ENCODE data around the gene ZMAT2. TPM values are rescaled to one million over a fixed set of nuclear protein-coding genes. Genes with fewer than 3 reads are reported as not detected.
"Not testable (repeated sequence)": the region's sequence is repeated elsewhere in the genome, so short reads cannot be mapped to it uniquely, and the experiment has no call there.

The ZMAT2 gene
- total RNA-seq, 1 donor from 2014 or later = 42.9 TPM

- H3K36me3 ChIP-seq = peaks cover 65% of the 10 kb centered on the region
- no peak for ATAC-seq
Observed at GRCh38 chr5:140694276-140694675, 6.0 kb upstream of the ZMAT2 start.

GRCh38 chr5:140696891-140697492, 3.3 kb upstream of the ZMAT2 start:
- peaks cover 32% of the 10 kb centered on the region for H3K4me1 ChIP-seq
- ATAC-seq = no peak
- H3K4me3 ChIP-seq = no peak overlapping the region
- no peaks in the 10 kb centered on the region for H3K9me3 ChIP-seq
- H3K36me3 ChIP-seq = peaks cover 76% of the 10 kb centered on the region
- no peak for TF ChIP-seq CTCF (IDR thresholded peaks at IDR 0.05)
- no peak for DNase-seq
- H3K27ac ChIP-seq = no peak overlapping the region
- no peaks in the 10 kb centered on the region for H3K27me3 ChIP-seq (ENCODE audit: low read depth)
- intact Hi-C loops (cut with DNase I) = no loop called here

More at GRCh38 chr5:140694276-140694675, 6.0 kb upstream of the ZMAT2 start:
- intact Hi-C loops (cut with DNase I) = no loop called here
- Histone ChIP-seq H3K4me1 (peaks cover 35% of the 10 kb centered on the region), H3K4me3 (no peak overlapping the region), H3K9me3 (no peaks in the 10 kb centered on the region), H3K27me3 (ENCODE audit: low read depth) (no peaks in the 10 kb centered on the region), H3K27ac (no peak overlapping the region)
- no peak for DNase-seq
- no peak for TF ChIP-seq CTCF (IDR thresholded peaks at IDR 0.05)

- H3K27ac ChIP-seq = no peak overlapping the region
- no peaks in the 10 kb centered on the region for H3K4me1 ChIP-seq
- no peak for TF ChIP-seq CTCF (IDR thresholded peaks at IDR 0.05)
- ATAC-seq = no peak
- intact Hi-C loops (cut with DNase I) = no loop called here
- H3K4me3 ChIP-seq = no peak overlapping the region
- H3K9me3 ChIP-seq = no peaks in the 10 kb centered on the region
- no peak for DNase-seq
- H3K36me3 ChIP-seq = peaks cover 50% of the 10 kb centered on the region
- no peaks in the 10 kb centered on the region for H3K27me3 ChIP-seq (ENCODE audit: low read depth)
Observed at GRCh38 chr5:140707812-140708211, 7.6 kb downstream of the ZMAT2 start.

GRCh38 chr5:140708787-140709186, 8.5 kb downstream of the ZMAT2 start:
- H3K27me3 ChIP-seq (ENCODE audit: low read depth); ATAC-seq; H3K9me3 ChIP-seq; H3K4me1 ChIP-seq; H3K27ac ChIP-seq; intact Hi-C loops (cut with DNase I); H3K4me3 ChIP-seq; DNase-seq: not testable (repeated sequence)
- H3K36me3 ChIP-seq = peaks cover 40% of the 10 kb centered on the region

- intact Hi-C loops (cut with DNase I) = no loop called here
Observed at GRCh38 chr5:140710899-140711552, 10.8 kb downstream of the ZMAT2 start.

More at GRCh38 chr5:140710899-140711552, 10.8 kb downstream of the ZMAT2 start:
- ATAC-seq = peak; percentile 96 to 97
- H3K27ac ChIP-seq = peak overlapping the region; percentile 89
- TF ChIP-seq CTCF (IDR thresholded peaks at IDR 0.05) = no peak
- peak overlapping the region; percentile 72 for H3K4me3 ChIP-seq
- peaks cover 18% of the 10 kb centered on the region for H3K36me3 ChIP-seq
- H3K27me3 ChIP-seq (ENCODE audit: low read depth) = no peaks in the 10 kb centered on the region
- H3K4me1 ChIP-seq = no peaks in the 10 kb centered on the region
- no peaks in the 10 kb centered on the region for H3K9me3 ChIP-seq
- DNase-seq = peak; percentile 92

All from lower lobe of right lung (tissue), 2 donors.